ENCODE measurements around the gene ODC1. TPM values are rescaled to one million over a fixed set of nuclear protein-coding genes. Genes with fewer than 3 reads are reported as not detected.

The ODC1 gene
- total RNA-seq, 1 experiment from 2014 or later: 110 TPM

- no peaks in the 10 kb centered on the region for H3K4me1 ChIP-seq (replicated peaks)
- no peak overlapping the region for H3K4me3 ChIP-seq
- H3K9me3 ChIP-seq (replicated peaks): no peaks in the 10 kb centered on the region
- peaks cover 67% of the 10 kb centered on the region for H3K36me3 ChIP-seq
- no peak overlapping the region for H3K27ac ChIP-seq
- DNase-seq (ENCODE audit: low read depth in 1 of 2, low spot score in 2 of 2): no peak
- H3K27me3 ChIP-seq (replicated peaks): no peaks in the 10 kb centered on the region
Observed at GRCh38 chr2:10440736-10441135, 7.4 kb downstream of the ODC1 start.

DNA sequence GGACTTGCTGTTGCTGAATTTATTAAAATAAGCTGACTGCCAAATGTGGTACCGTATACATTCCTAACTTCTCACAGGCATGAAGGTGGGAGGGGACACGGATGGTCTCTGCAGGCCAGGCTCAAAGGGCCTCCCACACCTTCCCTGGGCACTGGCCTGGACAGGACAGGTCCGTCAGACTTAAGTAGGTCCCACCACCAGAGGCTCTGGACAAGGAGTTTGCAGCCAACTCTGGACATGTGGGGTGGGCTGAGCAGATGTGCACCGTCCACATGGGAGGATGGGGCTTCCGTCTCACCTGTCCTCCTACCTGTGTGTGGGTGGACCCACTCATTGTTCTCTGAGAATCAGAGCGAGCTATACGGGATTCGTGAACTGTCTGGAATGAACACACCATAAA lies 8.2 kb downstream of the ODC1 start:
- no peak overlapping the region for H3K27ac ChIP-seq
- H3K36me3 ChIP-seq: peaks cover 66% of the 10 kb centered on the region
- H3K9me3 ChIP-seq (replicated peaks): no peaks in the 10 kb centered on the region
- no peak overlapping the region for H3K4me3 ChIP-seq
- no peaks in the 10 kb centered on the region for H3K27me3 ChIP-seq (replicated peaks)
- no peak for DNase-seq (ENCODE audit: low read depth in 1 of 2, low spot score in 2 of 2)
- H3K4me1 ChIP-seq (replicated peaks): no peaks in the 10 kb centered on the region; the same call in 1 of the 2 replicates

DNA sequence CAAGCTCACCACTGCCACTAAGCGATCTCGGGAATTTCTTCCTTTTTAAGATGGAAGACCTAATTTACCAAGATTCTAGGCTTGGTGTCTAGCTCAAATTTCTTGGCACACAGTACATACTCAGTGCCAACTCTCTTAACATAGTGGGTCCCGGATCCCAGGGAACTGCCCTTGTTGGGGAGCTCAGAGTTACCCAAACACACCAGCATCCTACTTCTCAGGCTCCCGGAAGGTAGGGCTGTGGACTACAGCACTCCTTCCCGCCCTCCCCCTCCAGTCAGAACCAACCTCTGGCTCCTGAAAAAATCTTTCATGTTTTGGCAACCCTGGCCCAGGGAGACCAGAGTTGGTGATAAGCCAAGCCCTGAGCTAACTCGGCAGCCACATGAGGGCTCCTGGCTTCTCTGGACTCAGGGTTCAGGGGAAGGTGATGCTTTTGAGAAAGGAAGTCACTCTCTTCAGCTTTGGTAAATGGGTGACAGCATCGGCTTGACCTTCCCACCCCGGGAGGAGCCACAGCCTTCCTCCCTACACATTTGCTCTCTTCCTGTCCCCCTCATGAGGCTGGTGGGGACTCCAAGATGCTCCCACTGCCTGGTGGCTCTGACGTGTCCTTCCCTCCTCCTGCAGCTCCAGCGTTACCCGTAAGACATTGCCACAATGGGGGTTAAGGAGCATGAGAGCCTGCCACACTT lies 8.8 kb downstream of the ODC1 start:
- no peak overlapping the region for H3K27ac ChIP-seq
- no peaks in the 10 kb centered on the region for H3K27me3 ChIP-seq (replicated peaks)
- H3K4me1 ChIP-seq (replicated peaks): peaks cover 3% of the 10 kb centered on the region; the same call in 1 of the 2 replicates
- no peak overlapping the region for H3K4me3 ChIP-seq
- H3K36me3 ChIP-seq: peaks cover 59% of the 10 kb centered on the region
- H3K9me3 ChIP-seq (replicated peaks): no peaks in the 10 kb centered on the region
- no peak for DNase-seq (ENCODE audit: low read depth in 1 of 2, low spot score in 2 of 2)

DNA sequence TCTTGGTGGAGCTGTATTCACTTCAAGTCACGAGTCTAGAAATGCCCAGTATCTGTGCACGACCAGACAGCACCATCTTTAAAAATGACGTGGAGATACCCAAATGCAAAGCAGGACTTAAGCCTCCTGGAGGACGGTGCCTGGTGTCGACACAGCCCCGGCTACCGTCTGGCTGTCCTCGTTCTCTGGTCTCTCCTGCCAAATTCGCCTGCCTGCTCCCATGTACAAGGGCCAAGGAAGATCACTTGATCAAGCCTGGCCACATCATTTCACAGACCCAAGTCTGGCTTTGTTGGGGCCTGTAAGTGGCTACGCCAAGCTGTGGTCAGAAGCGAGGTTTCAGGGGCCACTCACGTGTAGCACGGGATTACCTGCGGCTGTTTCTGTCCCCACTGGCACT lies 9.4 kb downstream of the ODC1 start:
- H3K27ac ChIP-seq: no peak overlapping the region
- H3K27me3 ChIP-seq (replicated peaks): no peaks in the 10 kb centered on the region
- peaks cover 3% of the 10 kb centered on the region; the same call in 1 of the 2 replicates for H3K4me1 ChIP-seq (replicated peaks)
- H3K9me3 ChIP-seq (replicated peaks): no peaks in the 10 kb centered on the region
- no peak for DNase-seq (ENCODE audit: low read depth in 1 of 2, low spot score in 2 of 2)
- peaks cover 53% of the 10 kb centered on the region for H3K36me3 ChIP-seq
- H3K4me3 ChIP-seq: no peak overlapping the region

DNA sequence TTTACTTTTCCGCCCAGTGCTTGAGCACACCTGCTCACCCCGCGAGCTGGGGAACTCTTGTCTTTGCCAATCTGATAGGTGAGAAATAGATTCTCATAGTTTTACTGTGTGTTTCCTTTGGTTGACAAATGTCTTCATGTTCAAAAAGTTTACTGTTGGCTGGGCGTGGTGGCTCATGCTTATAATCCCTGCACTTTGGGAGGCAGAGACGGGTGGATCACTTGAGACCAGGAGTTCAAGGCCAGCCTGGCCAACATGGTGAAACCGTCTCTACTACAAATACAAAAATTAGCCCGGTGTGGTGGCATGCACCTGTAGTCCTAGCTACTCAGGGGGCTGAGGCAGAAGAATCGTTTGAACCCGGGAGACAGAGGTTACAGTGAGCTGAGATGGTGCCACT lies 10.3 kb downstream of the ODC1 start:
- H3K27ac ChIP-seq: no peak overlapping the region
- H3K27me3 ChIP-seq (replicated peaks): no peaks in the 10 kb centered on the region
- H3K9me3 ChIP-seq (replicated peaks): no peaks in the 10 kb centered on the region
- H3K4me1 ChIP-seq (replicated peaks): peaks cover 3% of the 10 kb centered on the region; the same call in 1 of the 2 replicates
- no peak overlapping the region for H3K4me3 ChIP-seq
- H3K36me3 ChIP-seq: peaks cover 44% of the 10 kb centered on the region
- no peak for DNase-seq (ENCODE audit: low read depth in 1 of 2, low spot score in 2 of 2)

DNA sequence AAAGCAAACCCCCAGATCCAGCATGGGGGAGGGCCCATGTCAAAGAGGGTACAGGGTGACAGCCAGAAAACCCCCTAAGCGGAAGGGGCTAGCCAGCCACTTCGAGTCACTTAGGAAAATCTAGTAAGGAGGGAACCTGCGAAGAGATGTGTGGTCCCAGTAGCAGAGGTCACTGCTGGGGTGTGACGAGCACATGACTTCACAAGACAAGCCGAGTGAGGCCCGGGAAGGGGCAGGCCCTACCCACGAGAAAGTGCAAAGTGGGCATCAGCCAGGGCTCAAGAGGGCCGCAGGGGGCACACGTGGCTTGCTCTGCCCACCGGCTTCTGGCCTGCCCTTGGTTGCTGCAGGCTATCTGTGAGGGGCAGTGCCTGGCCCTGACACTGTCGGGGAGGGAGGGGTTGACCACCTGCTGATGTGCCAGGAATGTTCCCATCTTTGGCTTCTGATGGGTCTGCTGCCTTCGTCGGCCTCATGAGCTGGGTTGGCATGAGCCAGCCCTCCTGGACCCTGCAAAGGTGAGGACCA lies 11.5 kb downstream of the ODC1 start:
- Histone ChIP-seq H3K9me3 (replicated peaks) (no peaks in the 10 kb centered on the region), H3K4me3 (no peak overlapping the region), H3K36me3 (peaks cover 32% of the 10 kb centered on the region), H3K27ac (no peak overlapping the region), H3K27me3 (replicated peaks) (no peaks in the 10 kb centered on the region), H3K4me1 (replicated peaks) (peaks cover 3% of the 10 kb centered on the region; the same call in 1 of the 2 replicates)
- DNase-seq (ENCODE audit: low read depth in 1 of 2, low spot score in 2 of 2): no peak

DNA sequence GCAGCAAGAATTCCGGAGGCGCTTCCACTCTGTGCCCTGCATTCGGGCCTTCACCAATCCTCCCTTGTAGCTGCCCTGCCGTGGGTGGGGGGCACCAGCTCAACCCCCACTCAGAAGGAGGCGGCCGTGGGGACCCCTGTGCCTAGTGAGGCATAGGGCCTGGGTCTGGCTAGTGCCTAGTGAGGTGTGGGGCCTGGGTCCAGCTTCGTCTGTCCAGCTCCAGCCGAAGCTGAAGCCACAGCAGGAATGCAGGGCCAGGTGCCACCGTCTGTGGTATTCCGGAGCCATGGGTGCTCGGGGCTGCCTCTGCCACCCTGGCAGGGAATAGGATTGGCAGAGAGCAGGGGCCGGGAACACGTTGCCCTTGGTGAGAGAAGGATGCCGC lies 12.3 kb downstream of the ODC1 start:
- Histone ChIP-seq H3K27me3 (replicated peaks) (no peaks in the 10 kb centered on the region), H3K36me3 (peaks cover 24% of the 10 kb centered on the region), H3K27ac (no peak overlapping the region), H3K4me1 (replicated peaks) (peaks cover 3% of the 10 kb centered on the region; the same call in 1 of the 2 replicates), H3K9me3 (replicated peaks) (no peaks in the 10 kb centered on the region), H3K4me3 (no peak overlapping the region)
- DNase-seq (ENCODE audit: low read depth in 1 of 2, low spot score in 2 of 2): no peak

DNA sequence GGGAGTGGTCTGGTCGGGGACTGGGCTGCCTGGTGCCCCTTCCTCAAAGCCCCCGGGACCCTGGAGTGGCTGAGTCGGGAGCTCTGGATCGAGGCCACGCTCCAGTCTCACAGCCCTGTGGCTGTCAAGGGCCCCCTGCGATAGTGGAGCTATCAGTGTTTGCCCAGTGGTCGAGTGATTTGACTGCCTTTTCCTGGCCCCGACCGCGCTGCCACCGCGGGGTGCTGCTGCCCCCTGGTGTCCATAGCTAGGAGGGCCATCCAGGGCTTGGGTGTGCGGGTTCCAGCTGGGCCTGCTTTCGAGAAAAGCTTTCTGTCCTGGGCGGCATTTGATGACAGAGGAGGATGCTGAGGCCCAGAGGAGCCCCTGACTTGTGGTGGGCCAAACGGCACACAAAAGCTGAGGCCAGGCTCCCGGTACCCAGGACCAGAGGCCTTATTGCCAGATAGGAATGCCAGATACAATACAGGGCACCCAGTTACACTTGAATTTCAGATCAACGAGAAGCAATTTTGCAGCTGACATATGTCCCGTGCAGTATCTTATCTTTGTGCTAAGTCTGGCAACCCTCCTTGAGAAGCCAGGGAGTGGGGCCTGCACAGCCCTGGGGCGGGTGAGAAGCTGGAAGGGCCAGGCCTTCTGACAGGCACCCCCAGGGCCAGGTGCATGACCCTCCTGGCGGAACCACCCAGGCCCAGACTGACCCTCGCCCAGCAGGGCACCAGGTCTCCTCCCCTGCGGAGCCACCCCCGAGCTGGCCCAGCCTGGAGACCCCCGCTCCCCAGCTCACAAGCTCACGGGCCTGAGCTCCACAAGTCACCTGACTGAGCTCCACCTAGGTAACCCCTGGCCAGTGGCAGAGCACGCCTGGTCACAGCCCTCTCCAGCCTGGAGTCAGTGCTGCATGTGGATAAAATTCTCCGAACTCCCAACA lies 13.0 kb downstream of the ODC1 start:
- no peaks in the 10 kb centered on the region for H3K27me3 ChIP-seq (replicated peaks)
- DNase-seq (ENCODE audit: low read depth in 1 of 2, low spot score in 2 of 2): peak; percentile 71 to 82
- H3K9me3 ChIP-seq (replicated peaks): no peaks in the 10 kb centered on the region
- H3K27ac ChIP-seq: no peak overlapping the region
- H3K4me1 ChIP-seq (replicated peaks): peaks cover 3% of the 10 kb centered on the region; the same call in 1 of the 2 replicates
- H3K36me3 ChIP-seq: peaks cover 17% of the 10 kb centered on the region
- H3K4me3 ChIP-seq: no peak overlapping the region

DNA sequence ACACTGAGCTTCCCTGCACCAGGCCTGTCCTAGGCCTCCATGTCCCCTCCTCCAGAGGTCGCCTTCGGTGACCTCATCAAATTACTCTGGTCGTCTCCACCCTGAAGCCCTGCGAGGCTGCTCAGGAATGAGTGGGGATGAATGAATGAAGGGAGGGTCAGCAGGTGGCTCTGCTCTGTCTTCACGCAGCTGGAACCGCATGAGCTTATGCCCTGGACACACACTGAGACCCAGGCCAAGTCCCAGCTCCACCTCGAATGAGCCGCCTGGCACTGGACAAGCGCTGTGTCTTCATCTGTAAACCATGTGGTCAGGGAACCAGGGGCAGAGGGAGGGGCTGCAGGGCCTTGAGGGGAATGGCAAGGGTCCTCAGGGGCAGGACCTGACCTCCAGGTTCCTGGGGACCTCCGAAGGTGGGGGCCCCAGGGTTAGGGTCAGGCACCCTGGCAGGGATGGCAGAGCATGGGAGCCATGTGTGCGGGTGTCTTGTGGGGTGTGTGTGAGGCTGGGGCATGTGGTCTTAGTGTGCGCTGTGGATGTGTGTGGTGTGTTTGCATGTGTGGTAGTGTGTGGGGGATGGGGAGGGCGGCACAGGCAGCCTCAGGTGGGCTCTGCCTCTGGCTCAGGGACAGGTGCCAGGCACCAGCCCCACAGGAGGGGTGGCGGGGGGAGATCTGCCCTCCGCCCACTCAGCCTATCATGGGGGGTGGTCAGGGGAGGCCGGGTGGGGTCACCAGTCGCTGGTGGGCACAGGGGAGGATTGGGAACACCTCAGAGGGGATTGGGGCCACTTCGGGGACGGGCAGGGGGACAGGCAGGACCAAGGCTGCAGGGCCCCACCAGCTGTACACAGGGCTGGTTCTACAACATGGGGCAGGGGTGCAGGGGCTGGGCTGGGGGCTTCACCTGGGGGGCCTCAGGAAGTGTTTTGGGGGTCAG lies 13.9 kb downstream of the ODC1 start:
- no peak for DNase-seq (ENCODE audit: low read depth in 1 of 2, low spot score in 2 of 2)
- H3K4me1 ChIP-seq (replicated peaks): peaks cover 3% of the 10 kb centered on the region; the same call in 1 of the 2 replicates
- H3K4me3 ChIP-seq: no peak overlapping the region
- peaks cover 8% of the 10 kb centered on the region for H3K36me3 ChIP-seq
- no peak overlapping the region for H3K27ac ChIP-seq
- no peaks in the 10 kb centered on the region for H3K27me3 ChIP-seq (replicated peaks)
- no peaks in the 10 kb centered on the region for H3K9me3 ChIP-seq (replicated peaks)

- Histone ChIP-seq H3K9me3 (replicated peaks) (no peaks in the 10 kb centered on the region), H3K27ac (no peak overlapping the region), H3K4me1 (replicated peaks) (peaks cover 3% of the 10 kb centered on the region; the same call in 1 of the 2 replicates), H3K36me3 (no peaks in the 10 kb centered on the region), H3K4me3 (no peak overlapping the region), H3K27me3 (replicated peaks) (no peaks in the 10 kb centered on the region)
- DNase-seq (ENCODE audit: low read depth in 1 of 2, low spot score in 2 of 2): no peak
Observed at GRCh38 chr2:10433264-10433946, 14.7 kb downstream of the ODC1 start.

GRCh38 chr2:10432311-10433181 lies 15.6 kb downstream of the ODC1 start:
- DNase-seq (ENCODE audit: low read depth in 1 of 2, low spot score in 2 of 2): no peak
- no peak overlapping the region for H3K27ac ChIP-seq
- H3K27me3 ChIP-seq (replicated peaks): no peaks in the 10 kb centered on the region
- peaks cover 3% of the 10 kb centered on the region; the same call in 1 of the 2 replicates for H3K4me1 ChIP-seq (replicated peaks)
- no peaks in the 10 kb centered on the region for H3K9me3 ChIP-seq (replicated peaks)
- H3K4me3 ChIP-seq: no peak overlapping the region
- no peaks in the 10 kb centered on the region; the same call in 1 of the 2 replicates for H3K36me3 ChIP-seq

- no peak for DNase-seq (ENCODE audit: low read depth in 1 of 2, low spot score in 2 of 2)
- Histone ChIP-seq H3K27ac (no peak overlapping the region), H3K4me3 (no peak overlapping the region), H3K27me3 (replicated peaks) (no peaks in the 10 kb centered on the region), H3K9me3 (replicated peaks) (no peaks in the 10 kb centered on the region), H3K36me3 (peaks cover 2% of the 10 kb centered on the region; the same call in 1 of the 2 replicates), H3K4me1 (replicated peaks) (peaks cover 3% of the 10 kb centered on the region; the same call in 1 of the 2 replicates)
Observed at GRCh38 chr2:10431797-10432196, 16.3 kb downstream of the ODC1 start.

Measured in SJSA1 (cell line).